SK-N-MC (cell line): Measurements from ENCODE around the gene TMEM170A.
"Not testable (repeated sequence)": the region's sequence is repeated elsewhere in the genome, so short reads cannot be mapped to it uniquely, and the experiment has no call there.

ENCODE experiments used
- DNase-seq: peaks from one replicate; pipeline ENCODE4 v3.0.0-alpha.2; 2011; ENCODE audit warnings: low read depth, low spot score
- H3K27ac ChIP-seq: fragments of 200-600 bp; sonication (generic); 2 replicates; pipeline ENCODE4 v1.5.1; 2016; ENCODE audit warnings: mixed run types
- H3K36me3 ChIP-seq: fragments of 200-600 bp; sonication (generic); 2 replicates; pipeline ENCODE4 v1.6.1; 2017; ENCODE audit warnings: antibody characterized with exemption, low read length, mixed read lengths; ENCODE audit not compliant: insufficient read depth
- H3K4me3 ChIP-seq: fragments of 200-600 bp; sonication (generic); 2 replicates; pipeline ENCODE4 v1.5.1; 2016
- H3K9ac ChIP-seq: fragments of 200-600 bp; sonication (generic); 2 replicates; pipeline ENCODE4 v1.8.0; 2017; ENCODE audit warnings: mixed run types, mixed read lengths; ENCODE audit not compliant: insufficient read length
- H3K9me3 ChIP-seq: fragments of 200-600 bp; sonication (generic); 2 replicates; pipeline ENCODE4 v1.6.1; 2017; ENCODE audit warnings: low read depth, mild to moderate bottlenecking, antibody characterized with exemption, low read length, moderate library complexity, mixed read lengths
- EZH2 ChIP-seq: fragments of 200-600 bp; sonication (generic); IDR thresholded peaks from one replicate; pipeline ENCODE4 v1.6.1; 2017; ENCODE audit warnings: antibody characterized with exemption
- FOXP2 ChIP-seq: optimal IDR thresholded peaks from 2 replicates; pipeline ENCODE3; 2011; ENCODE audit warnings: mild to moderate bottlenecking, moderate library complexity; ENCODE audit not compliant: insufficient read depth; ENCODE audit errors: extremely low read length, control extremely low read depth
- POLR2AphosphoS5 ChIP-seq: IDR thresholded peaks from 2 replicates; pipeline ENCODE4 v1.6.1; 2012; ENCODE audit warnings: mild to moderate bottlenecking, low read depth, low read length, borderline replicate concordance

The TMEM170A gene

GRCh38 chr16:75464122-75464918 lies at the start of gene TMEM170A:
Gene TMEM170A, minus strand, starts transcription at chr16:75464689. Its CDS starts 89 bp downstream, at chr16:75464600.
- Histone ChIP-seq H3K36me3 (no peaks in the 10 kb centered on the region), H3K9ac (peak within 1 kb of the TSS; percentile 55), H3K4me3 (peak within 1 kb of the TSS; percentile 82), H3K9me3 (no peaks in the 10 kb centered on the region), H3K27ac (no peak within 1 kb of the TSS; the same call in 1 of the 2 replicates)
- DNase-seq = no peak
- no peak for TF ChIP-seq EZH2
- TF ChIP-seq POLR2AphosphoS5 = peak; percentile 83
- TF ChIP-seq FOXP2 = no peak

- TF ChIP-seq POLR2AphosphoS5 = no peak
- TF ChIP-seq EZH2 = no peak
- TF ChIP-seq FOXP2 = no peak
- Histone ChIP-seq H3K4me3 (no peak overlapping the region), H3K27ac (no peak overlapping the region), H3K36me3 (no peaks in the 10 kb centered on the region), H3K9me3 (no peaks in the 10 kb centered on the region), H3K9ac (no peak overlapping the region)
- no peak for DNase-seq
These were observed 42.1 kb upstream of the TMEM170A start for GRCh38 chr16:75506574-75506973.

- DNase-seq = no peak
- H3K36me3 ChIP-seq = no peaks in the 10 kb centered on the region
- H3K9me3 ChIP-seq = no peaks in the 10 kb centered on the region
- no peak overlapping the region for H3K9ac ChIP-seq
- no peak overlapping the region for H3K4me3 ChIP-seq
- no peak overlapping the region for H3K27ac ChIP-seq
- TF ChIP-seq FOXP2 (no peak), POLR2AphosphoS5 (no peak), EZH2 (no peak)
These were observed 41.6 kb upstream of the TMEM170A start for GRCh38 chr16:75506107-75506506.

- Histone ChIP-seq H3K4me3 (no peak overlapping the region), H3K27ac (no peak overlapping the region), H3K36me3 (no peaks in the 10 kb centered on the region), H3K9ac (no peak overlapping the region), H3K9me3 (no peaks in the 10 kb centered on the region)
- TF ChIP-seq FOXP2 (no peak), POLR2AphosphoS5 (no peak), EZH2 (no peak)
- DNase-seq = no peak
These were observed 39.3 kb upstream of the TMEM170A start for GRCh38 chr16:75503801-75504200.

GRCh38 chr16:75502916-75503605 lies 38.6 kb upstream of the TMEM170A start:
- DNase-seq = no peak
- Histone ChIP-seq H3K9ac (no peak overlapping the region), H3K4me3 (no peak overlapping the region), H3K36me3 (no peaks in the 10 kb centered on the region), H3K27ac (no peak overlapping the region), H3K9me3 (no peaks in the 10 kb centered on the region)
- TF ChIP-seq POLR2AphosphoS5 (no peak), EZH2 (no peak), FOXP2 (no peak)

GRCh38 chr16:75501820-75502219 lies 37.3 kb upstream of the TMEM170A start:
- H3K36me3 ChIP-seq, H3K9ac ChIP-seq, DNase-seq, H3K4me3 ChIP-seq, H3K9me3 ChIP-seq, H3K27ac ChIP-seq: not testable (repeated sequence)

GRCh38 chr16:75501359-75501758 lies 36.9 kb upstream of the TMEM170A start:
- no peak for DNase-seq
- no peak overlapping the region for H3K9ac ChIP-seq
- TF ChIP-seq POLR2AphosphoS5 (no peak), FOXP2 (no peak), EZH2 (no peak)

GRCh38 chr16:75498605-75499322 lies 34.3 kb upstream of the TMEM170A start:
- not testable (repeated sequence) for H3K27ac ChIP-seq, DNase-seq, H3K36me3 ChIP-seq, H3K9me3 ChIP-seq, H3K4me3 ChIP-seq, H3K9ac ChIP-seq

More at GRCh38 chr16:75501359-75501758, 36.9 kb upstream of the TMEM170A start:
- Histone ChIP-seq H3K9me3 (no peaks in the 10 kb centered on the region), H3K4me3 (no peak overlapping the region), H3K36me3 (no peaks in the 10 kb centered on the region), H3K27ac (no peak overlapping the region)
